ENCODE results near the gene RPAP2. TPM values are rescaled to one million over a fixed set of nuclear protein-coding genes. Genes with fewer than 3 reads are reported as not detected.
"Not testable (repeated sequence)": the region's sequence is repeated elsewhere in the genome, so short reads cannot be mapped to it uniquely, and the experiment has no call there.

Gene RPAP2
- polyA plus RNA-seq, 3 donors: 28.5 to 35.4 (median 29.4) TPM

- no peak for DNase-seq (ENCODE audit: extremely low read depth in 1 of 11, low read depth in 9 of 11, low spot score in 4 of 11)
These were observed 61.1 kb downstream of the RPAP2 start for GRCh38 chr1:92359986-92360385.

GRCh38 chr1:92362970-92363369, 64.1 kb downstream of the RPAP2 start:
- DNase-seq (ENCODE audit: extremely low read depth in 1 of 11, low read depth in 9 of 11, low spot score in 4 of 11): no peak

GRCh38 chr1:92363401-92363800, 64.5 kb downstream of the RPAP2 start:
- no peak for DNase-seq (ENCODE audit: extremely low read depth in 1 of 11, low read depth in 9 of 11, low spot score in 4 of 11)

GRCh38 chr1:92365378-92366039, 66.7 kb downstream of the RPAP2 start:
- DNase-seq (ENCODE audit: extremely low read depth in 1 of 11, low read depth in 9 of 11, low spot score in 4 of 11): no peak

GRCh38 chr1:92366040-92366395, 67.2 kb downstream of the RPAP2 start:
- DNase-seq (ENCODE audit: extremely low read depth in 1 of 11, low read depth in 9 of 11, low spot score in 4 of 11): no peak

GRCh38 chr1:92367496-92367895, 68.6 kb downstream of the RPAP2 start:
- no peak for DNase-seq (ENCODE audit: extremely low read depth in 1 of 11, low read depth in 9 of 11, low spot score in 4 of 11)

GRCh38 chr1:92372164-92372563, 73.3 kb downstream of the RPAP2 start:
- no peak for DNase-seq (ENCODE audit: extremely low read depth in 1 of 11, low read depth in 9 of 11, low spot score in 4 of 11)

GRCh38 chr1:92374223-92374622, 75.4 kb downstream of the RPAP2 start:
- DNase-seq (ENCODE audit: extremely low read depth in 1 of 11, low read depth in 9 of 11, low spot score in 4 of 11): no peak

GRCh38 chr1:92376345-92376744, 77.5 kb downstream of the RPAP2 start:
- no peak for DNase-seq (ENCODE audit: extremely low read depth in 1 of 11, low read depth in 9 of 11, low spot score in 4 of 11)

GRCh38 chr1:92377991-92378390, 79.1 kb downstream of the RPAP2 start:
- DNase-seq (ENCODE audit: extremely low read depth in 1 of 11, low read depth in 9 of 11, low spot score in 4 of 11): not testable (repeated sequence)

- DNase-seq (ENCODE audit: extremely low read depth in 1 of 11, low read depth in 9 of 11, low spot score in 4 of 11): no peak
These were observed 82.0 kb downstream of the RPAP2 start for GRCh38 chr1:92380867-92381266.

- DNase-seq (ENCODE audit: extremely low read depth in 1 of 11, low read depth in 9 of 11, low spot score in 4 of 11): not testable (repeated sequence)
These were observed 95.1 kb downstream of the RPAP2 start for GRCh38 chr1:92393966-92394365.

GRCh38 chr1:92398519-92398918, 99.7 kb downstream of the RPAP2 start:
- DNase-seq (ENCODE audit: extremely low read depth in 1 of 11, low read depth in 9 of 11, low spot score in 4 of 11): no peak

- DNase-seq (ENCODE audit: extremely low read depth in 1 of 11, low read depth in 9 of 11, low spot score in 4 of 11): no peak
These were observed 100.2 kb downstream of the RPAP2 start for GRCh38 chr1:92399076-92399475.

GRCh38 chr1:92404661-92405060, 105.8 kb downstream of the RPAP2 start:
- no peak for DNase-seq (ENCODE audit: extremely low read depth in 1 of 11, low read depth in 9 of 11, low spot score in 4 of 11)

- DNase-seq (ENCODE audit: extremely low read depth in 1 of 11, low read depth in 9 of 11, low spot score in 4 of 11): no peak
These were observed 110.0 kb downstream of the RPAP2 start for GRCh38 chr1:92408825-92409224.

GRCh38 chr1:92409946-92410549, 111.2 kb downstream of the RPAP2 start:
- DNase-seq (ENCODE audit: extremely low read depth in 1 of 11, low read depth in 9 of 11, low spot score in 4 of 11): no peak

GRCh38 chr1:92410706-92411105, 111.8 kb downstream of the RPAP2 start:
- no peak for DNase-seq (ENCODE audit: extremely low read depth in 1 of 11, low read depth in 9 of 11, low spot score in 4 of 11)

- DNase-seq (ENCODE audit: extremely low read depth in 1 of 11, low read depth in 9 of 11, low spot score in 4 of 11): no peak
These were observed 112.7 kb downstream of the RPAP2 start for GRCh38 chr1:92411511-92411910.

- DNase-seq (ENCODE audit: extremely low read depth in 1 of 11, low read depth in 9 of 11, low spot score in 4 of 11): no peak
These were observed 120.8 kb downstream of the RPAP2 start for GRCh38 chr1:92419642-92420041.

- DNase-seq (ENCODE audit: extremely low read depth in 1 of 11, low read depth in 9 of 11, low spot score in 4 of 11): no peak
These were observed 125.5 kb downstream of the RPAP2 start for GRCh38 chr1:92424381-92424780.
